Fibroblast of skin of left quadriceps (primary cell): ENCODE results near the gene NR6A1.
"Not testable (repeated sequence)": the region's sequence is repeated elsewhere in the genome, so short reads cannot be mapped to it uniquely, and the experiment has no call there.

Experiments
- DNase-seq, 2 experiments: peaks; one replicate each; pipeline ENCODE4 v3.0.0-alpha.2; 2013; ENCODE audit warnings: low read depth in 2 of 2

The NR6A1 gene

GRCh38 chr9:124759327-124759726, 11.8 kb downstream of the NR6A1 start:
- DNase-seq, result no peak

- no peak for DNase-seq
Measured at GRCh38 chr9:124758691-124759090, 12.4 kb downstream of the NR6A1 start.

GRCh38 chr9:124758061-124758460, 13.1 kb downstream of the NR6A1 start:
- no peak for DNase-seq

GRCh38 chr9:124757616-124758015, 13.5 kb downstream of the NR6A1 start:
- DNase-seq, result no peak

GRCh38 chr9:124756011-124756410, 15.1 kb downstream of the NR6A1 start:
- no peak for DNase-seq

GRCh38 chr9:124755061-124755460, 16.1 kb downstream of the NR6A1 start:
- no peak for DNase-seq

- DNase-seq, result peak in 1 of 2 experiments; percentile 14
Measured at GRCh38 chr9:124754289-124754688, 16.8 kb downstream of the NR6A1 start.

GRCh38 chr9:124752967-124753366, 18.1 kb downstream of the NR6A1 start:
- peak in 1 of 2 experiments; percentile 22 for DNase-seq

GRCh38 chr9:124749781-124750180, 21.3 kb downstream of the NR6A1 start:
- DNase-seq, result no peak

GRCh38 chr9:124749284-124749683, 21.8 kb downstream of the NR6A1 start:
- DNase-seq, result no peak

GRCh38 chr9:124747065-124747464, 24.0 kb downstream of the NR6A1 start:
- no peak for DNase-seq

GRCh38 chr9:124743686-124744348, 27.3 kb downstream of the NR6A1 start:
- DNase-seq, result no peak

GRCh38 chr9:124742940-124743339, 28.2 kb downstream of the NR6A1 start:
- no peak for DNase-seq

- DNase-seq, result no peak
Measured at GRCh38 chr9:124741662-124742061, 29.4 kb downstream of the NR6A1 start.

- DNase-seq, result no peak
Measured at GRCh38 chr9:124741149-124741548, 30.0 kb downstream of the NR6A1 start.

GRCh38 chr9:124739360-124739759, 31.8 kb downstream of the NR6A1 start:
- DNase-seq, result no peak

GRCh38 chr9:124738075-124738474, 33.0 kb downstream of the NR6A1 start:
- not testable (repeated sequence) for DNase-seq

GRCh38 chr9:124735121-124735520, 36.0 kb downstream of the NR6A1 start:
- DNase-seq, result peak in 1 of 2 experiments; percentile 35

- DNase-seq, result not testable (repeated sequence)
Measured at GRCh38 chr9:124734741-124735083, 36.4 kb downstream of the NR6A1 start.

- no peak for DNase-seq
Measured at GRCh38 chr9:124733964-124734740, 37.0 kb downstream of the NR6A1 start.

GRCh38 chr9:124730772-124731171, 40.3 kb downstream of the NR6A1 start:
- no peak for DNase-seq

GRCh38 chr9:124726886-124727285, 44.2 kb downstream of the NR6A1 start:
- no peak for DNase-seq

GRCh38 chr9:124725068-124725452, 46.1 kb downstream of the NR6A1 start:
- DNase-seq, result no peak
